GM12878 (cell line): ENCODE results near the gene GRIK5. TPM values are rescaled to one million over a fixed set of nuclear protein-coding genes. Genes with fewer than 3 reads are reported as not detected.

ENCODE experiments used
- CBX5 ChIP-seq: sonication (generic); IDR thresholded peaks from 2 replicates; pipeline ENCODE4 v1.6.1; 2016; ENCODE audit warnings: low read depth, moderate library complexity, mild to moderate bottlenecking, inconsistent platforms
- CHD1 ChIP-seq: IDR thresholded peaks from 2 replicates; pipeline ENCODE4 v1.6.1; 2012; ENCODE audit warnings: low read depth, low read length, improper control_type of control experiment
- CREM ChIP-seq: IDR thresholded peaks from 2 replicates; pipeline ENCODE4 v1.6.1; 2014; ENCODE audit warnings: antibody characterized with exemption, low read depth
- EED ChIP-seq: sonication (generic); IDR thresholded peaks from 2 replicates; pipeline ENCODE4 v1.6.1; 2016; ENCODE audit warnings: antibody characterized with exemption, low read depth
- EGR1 ChIP-seq, 2 experiments: IDR thresholded peaks; 1 replicate in 1 of 2; 2 replicates in 1 of 2; pipeline ENCODE4 v1.6.1; 2011 to 2012; ENCODE audit warnings: low read depth in 2 of 2, low read length in 2 of 2, borderline replicate concordance in 1 of 2, mild to moderate bottlenecking in 1 of 2, moderate library complexity in 1 of 2
- IKZF1 ChIP-seq: fragments of 450-650 bp; conservative IDR thresholded peaks from 2 replicates; pipeline ENCODE4 v1.6.1; 2017; ENCODE audit warnings: antibody characterized with exemption, mild to moderate bottlenecking
- KAT2A ChIP-seq: conservative IDR thresholded peaks from 2 replicates; pipeline ENCODE4 v1.6.1; 2011; ENCODE audit warnings: low read depth, low read length; ENCODE audit not compliant: control insufficient read depth
- MTA3 ChIP-seq: IDR thresholded peaks from 2 replicates; pipeline ENCODE4 v1.6.1; 2012; ENCODE audit warnings: low read length, inconsistent platforms, borderline replicate concordance
- RAD21 ChIP-seq: IDR thresholded peaks from 2 replicates; pipeline ENCODE4 v1.6.1; 2011; ENCODE audit warnings: mild to moderate bottlenecking, low read depth, low read length, moderate library complexity; ENCODE audit not compliant: insufficient read depth
- RAD51 ChIP-seq: fragments of 450-650 bp; IDR thresholded peaks from 2 replicates; pipeline ENCODE4 v1.6.1; 2016; ENCODE audit warnings: moderate library complexity, mild to moderate bottlenecking, inconsistent platforms
- RUNX3 ChIP-seq: IDR thresholded peaks from 2 replicates; pipeline ENCODE4 v1.6.1; 2012; ENCODE audit warnings: low read length, inconsistent platforms
- SMC3 ChIP-seq: IDR thresholded peaks from 2 replicates; pipeline ENCODE4 v1.6.1; 2011; ENCODE audit warnings: low read length, improper control_type of control experiment, borderline replicate concordance
- TARDBP ChIP-seq: IDR thresholded peaks from 2 replicates; pipeline ENCODE4 v1.6.1; 2016; ENCODE audit warnings: borderline replicate concordance
- WRNIP1 ChIP-seq: IDR thresholded peaks from 2 replicates; pipeline ENCODE4 v1.6.1; 2011; ENCODE audit warnings: low read depth, low read length, improper control_type of control experiment, borderline replicate concordance
- polyA plus RNA-seq, 11 experiments: library from polyadenylated mRNA; depleted of rRNA in 4 of 11; unstranded in 6 of 11; stranded (reverse) in 5 of 11; fragments of >200 nt; fragmentation: Nextera tagmentation in 4 of 11; fragmentation: Illumina TruSeq in 1 of 11; extraction: Ambion mirVana in 4 of 11; extraction: Trizol in 1 of 11; gene quantifications; 1 replicate in 1 of 11; 2 replicates in 10 of 11; pipeline versions ENCODE4 v1.2.1 to v1.2.3, GENCODE V29; 2011 to 2016; ENCODE audit warnings: inconsistent platforms in 2 of 11, missing spikeins in 2 of 11, low read depth in 1 of 11
- total RNA-seq, 4 experiments: library from RNA; depleted of rRNA in 3 of 4; stranded (reverse); fragments of >200 nt in 3 of 4; fragmentation: Illumina TruSeq in 1 of 4; extraction: Trizol in 1 of 4; gene quantifications; 2 replicates each; pipeline versions ENCODE4 v1.2.1 to v1.2.3, GENCODE V29; 2013 to 2021
- TF ChIP-seq, protein P1 (sequence below): fragments of 450-650 bp; IDR thresholded peaks from 2 replicates; pipeline ENCODE4 v1.6.1; 2017; ENCODE audit warnings: mild to moderate bottlenecking, moderate library complexity
- TF ChIP-seq, protein P2 (sequence below): fragments of 450-650 bp; IDR thresholded peaks from 2 replicates; pipeline ENCODE4 v1.6.1; 2018; ENCODE audit warnings: borderline replicate concordance, mild to moderate bottlenecking; ENCODE audit not compliant: partially characterized antibody
- TF ChIP-seq, protein P3 (sequence below): fragments of 450-650 bp; IDR thresholded peaks from 2 replicates; pipeline ENCODE4 v1.6.1; 2017; ENCODE audit warnings: borderline replicate concordance

GRIK5 gene
- total and polyA plus RNA-seq, 10 of the 15 experiments (the other 5 are each of a cell fraction or from before 2014, with no cell fraction given) = 0.03 to 0.23 (median 0.07) TPM; not detected in 3

DNA sequence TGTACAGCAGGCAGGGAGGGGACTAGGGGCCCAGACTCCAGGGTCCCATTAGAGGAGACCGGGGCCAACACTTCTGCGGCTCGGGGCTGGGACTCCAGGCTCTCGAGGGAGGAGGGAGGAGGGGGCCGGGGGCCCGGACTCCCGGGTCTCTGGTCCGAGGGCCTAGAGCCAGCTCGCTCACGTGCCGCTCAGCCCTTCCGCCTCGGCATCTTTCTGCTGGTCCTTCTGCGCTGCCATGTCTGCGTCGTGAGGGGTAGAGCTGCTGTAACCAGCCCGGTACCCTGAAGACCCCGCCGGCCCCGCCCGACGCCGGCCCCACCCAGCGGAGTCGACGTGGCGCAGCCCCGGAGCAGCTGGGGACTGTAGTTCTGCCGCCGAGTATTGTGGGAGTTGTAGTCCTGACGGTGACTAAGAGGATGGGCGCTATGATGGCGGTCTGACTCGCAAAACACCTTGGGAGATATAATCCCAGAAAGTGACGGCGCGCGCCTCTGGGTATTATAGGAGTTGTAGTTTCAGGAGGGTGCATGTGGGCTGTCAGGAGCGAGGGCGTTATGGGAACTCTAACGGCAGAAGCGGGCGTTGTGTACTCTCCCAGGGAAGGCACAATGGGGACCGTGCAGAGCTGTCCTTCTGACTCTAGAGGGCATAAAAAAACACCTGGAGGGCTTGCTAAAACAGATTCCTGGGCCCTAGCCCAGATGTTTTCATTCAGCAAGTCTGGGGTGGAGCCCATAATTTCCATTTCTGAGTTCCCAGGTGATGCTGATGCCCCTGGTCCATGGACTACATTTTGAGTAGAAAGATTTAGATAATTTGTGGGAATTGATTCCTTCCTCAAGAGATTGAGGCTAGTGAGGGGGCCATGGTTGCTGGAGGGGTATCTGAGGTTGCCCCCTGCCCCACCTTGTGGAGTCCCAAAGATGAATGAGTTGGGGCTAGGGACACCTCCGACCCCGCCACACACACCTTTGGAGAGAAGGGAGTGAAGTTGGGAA lies 110.7 kb downstream of the GRIK5 start, which contains the start of gene RABAC1 (continued):
- TF ChIP-seq, protein P1, sequence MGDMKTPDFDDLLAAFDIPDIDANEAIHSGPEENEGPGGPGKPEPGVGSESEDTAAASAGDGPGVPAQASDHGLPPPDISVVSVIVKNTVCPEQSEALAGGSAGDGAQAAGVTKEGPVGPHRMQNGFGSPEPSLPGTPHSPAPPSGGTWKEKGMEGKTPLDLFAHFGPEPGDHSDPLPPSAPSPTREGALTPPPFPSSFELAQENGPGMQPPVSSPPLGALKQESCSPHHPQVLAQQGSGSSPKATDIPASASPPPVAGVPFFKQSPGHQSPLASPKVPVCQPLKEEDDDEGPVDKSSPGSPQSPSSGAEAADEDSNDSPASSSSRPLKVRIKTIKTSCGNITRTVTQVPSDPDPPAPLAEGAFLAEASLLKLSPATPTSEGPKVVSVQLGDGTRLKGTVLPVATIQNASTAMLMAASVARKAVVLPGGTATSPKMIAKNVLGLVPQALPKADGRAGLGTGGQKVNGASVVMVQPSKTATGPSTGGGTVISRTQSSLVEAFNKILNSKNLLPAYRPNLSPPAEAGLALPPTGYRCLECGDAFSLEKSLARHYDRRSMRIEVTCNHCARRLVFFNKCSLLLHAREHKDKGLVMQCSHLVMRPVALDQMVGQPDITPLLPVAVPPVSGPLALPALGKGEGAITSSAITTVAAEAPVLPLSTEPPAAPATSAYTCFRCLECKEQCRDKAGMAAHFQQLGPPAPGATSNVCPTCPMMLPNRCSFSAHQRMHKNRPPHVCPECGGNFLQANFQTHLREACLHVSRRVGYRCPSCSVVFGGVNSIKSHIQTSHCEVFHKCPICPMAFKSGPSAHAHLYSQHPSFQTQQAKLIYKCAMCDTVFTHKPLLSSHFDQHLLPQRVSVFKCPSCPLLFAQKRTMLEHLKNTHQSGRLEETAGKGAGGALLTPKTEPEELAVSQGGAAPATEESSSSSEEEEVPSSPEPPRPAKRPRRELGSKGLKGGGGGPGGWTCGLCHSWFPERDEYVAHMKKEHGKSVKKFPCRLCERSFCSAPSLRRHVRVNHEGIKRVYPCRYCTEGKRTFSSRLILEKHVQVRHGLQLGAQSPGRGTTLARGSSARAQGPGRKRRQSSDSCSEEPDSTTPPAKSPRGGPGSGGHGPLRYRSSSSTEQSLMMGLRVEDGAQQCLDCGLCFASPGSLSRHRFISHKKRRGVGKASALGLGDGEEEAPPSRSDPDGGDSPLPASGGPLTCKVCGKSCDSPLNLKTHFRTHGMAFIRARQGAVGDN = no peak
- peak; percentile 97 for TF ChIP-seq CREM
- no peak for TF ChIP-seq EED
- TF ChIP-seq RAD21 = peak; percentile 14; the same call in 1 of the 2 replicates
- TF ChIP-seq, protein P2, sequence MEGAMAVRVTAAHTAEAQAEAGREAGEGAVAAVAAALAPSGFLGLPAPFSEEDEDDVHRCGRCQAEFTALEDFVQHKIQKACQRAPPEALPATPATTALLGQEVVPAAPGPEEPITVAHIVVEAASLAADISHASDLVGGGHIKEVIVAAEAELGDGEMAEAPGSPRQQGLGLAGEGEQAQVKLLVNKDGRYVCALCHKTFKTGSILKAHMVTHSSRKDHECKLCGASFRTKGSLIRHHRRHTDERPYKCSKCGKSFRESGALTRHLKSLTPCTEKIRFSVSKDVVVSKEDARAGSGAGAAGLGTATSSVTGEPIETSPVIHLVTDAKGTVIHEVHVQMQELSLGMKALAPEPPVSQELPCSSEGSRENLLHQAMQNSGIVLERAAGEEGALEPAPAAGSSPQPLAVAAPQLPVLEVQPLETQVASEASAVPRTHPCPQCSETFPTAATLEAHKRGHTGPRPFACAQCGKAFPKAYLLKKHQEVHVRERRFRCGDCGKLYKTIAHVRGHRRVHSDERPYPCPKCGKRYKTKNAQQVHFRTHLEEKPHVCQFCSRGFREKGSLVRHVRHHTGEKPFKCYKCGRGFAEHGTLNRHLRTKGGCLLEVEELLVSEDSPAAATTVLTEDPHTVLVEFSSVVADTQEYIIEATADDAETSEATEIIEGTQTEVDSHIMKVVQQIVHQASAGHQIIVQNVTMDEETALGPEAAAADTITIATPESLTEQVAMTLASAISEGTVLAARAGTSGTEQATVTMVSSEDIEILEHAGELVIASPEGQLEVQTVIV = no peak
- TF ChIP-seq IKZF1 = peak; percentile 98
- TF ChIP-seq EGR1 (IDR thresholded peaks at IDR 0.05; ENCODE audit: borderline replicate concordance in 1 of 2, low read depth in 2 of 2, low read length in 2 of 2) = peak in 1 of 2 experiments; percentile 51; a peak in 1 of 3 replicates
- TF ChIP-seq TARDBP = peak; percentile 97
- no peak for TF ChIP-seq RAD51
- TF ChIP-seq CBX5 = no peak
- TF ChIP-seq KAT2A = no peak
- peak; percentile 6; the same call in 1 of the 2 replicates for TF ChIP-seq SMC3
- peak; percentile 17; the same call in 1 of the 2 replicates for TF ChIP-seq RUNX3
- TF ChIP-seq WRNIP1 = no peak
- no peak for TF ChIP-seq MTA3
- no peak for TF ChIP-seq CHD1
- TF ChIP-seq, protein P3, sequence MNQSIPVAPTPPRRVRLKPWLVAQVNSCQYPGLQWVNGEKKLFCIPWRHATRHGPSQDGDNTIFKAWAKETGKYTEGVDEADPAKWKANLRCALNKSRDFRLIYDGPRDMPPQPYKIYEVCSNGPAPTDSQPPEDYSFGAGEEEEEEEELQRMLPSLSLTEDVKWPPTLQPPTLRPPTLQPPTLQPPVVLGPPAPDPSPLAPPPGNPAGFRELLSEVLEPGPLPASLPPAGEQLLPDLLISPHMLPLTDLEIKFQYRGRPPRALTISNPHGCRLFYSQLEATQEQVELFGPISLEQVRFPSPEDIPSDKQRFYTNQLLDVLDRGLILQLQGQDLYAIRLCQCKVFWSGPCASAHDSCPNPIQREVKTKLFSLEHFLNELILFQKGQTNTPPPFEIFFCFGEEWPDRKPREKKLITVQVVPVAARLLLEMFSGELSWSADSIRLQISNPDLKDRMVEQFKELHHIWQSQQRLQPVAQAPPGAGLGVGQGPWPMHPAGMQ = no peak
